ENCODE results near the gene NEO1. TPM values are rescaled to one million over a fixed set of nuclear protein-coding genes. Genes with fewer than 3 reads are reported as not detected.

Gene NEO1
- total RNA-seq, 1 experiment from 2014 or later = 7.3 TPM

DNA sequence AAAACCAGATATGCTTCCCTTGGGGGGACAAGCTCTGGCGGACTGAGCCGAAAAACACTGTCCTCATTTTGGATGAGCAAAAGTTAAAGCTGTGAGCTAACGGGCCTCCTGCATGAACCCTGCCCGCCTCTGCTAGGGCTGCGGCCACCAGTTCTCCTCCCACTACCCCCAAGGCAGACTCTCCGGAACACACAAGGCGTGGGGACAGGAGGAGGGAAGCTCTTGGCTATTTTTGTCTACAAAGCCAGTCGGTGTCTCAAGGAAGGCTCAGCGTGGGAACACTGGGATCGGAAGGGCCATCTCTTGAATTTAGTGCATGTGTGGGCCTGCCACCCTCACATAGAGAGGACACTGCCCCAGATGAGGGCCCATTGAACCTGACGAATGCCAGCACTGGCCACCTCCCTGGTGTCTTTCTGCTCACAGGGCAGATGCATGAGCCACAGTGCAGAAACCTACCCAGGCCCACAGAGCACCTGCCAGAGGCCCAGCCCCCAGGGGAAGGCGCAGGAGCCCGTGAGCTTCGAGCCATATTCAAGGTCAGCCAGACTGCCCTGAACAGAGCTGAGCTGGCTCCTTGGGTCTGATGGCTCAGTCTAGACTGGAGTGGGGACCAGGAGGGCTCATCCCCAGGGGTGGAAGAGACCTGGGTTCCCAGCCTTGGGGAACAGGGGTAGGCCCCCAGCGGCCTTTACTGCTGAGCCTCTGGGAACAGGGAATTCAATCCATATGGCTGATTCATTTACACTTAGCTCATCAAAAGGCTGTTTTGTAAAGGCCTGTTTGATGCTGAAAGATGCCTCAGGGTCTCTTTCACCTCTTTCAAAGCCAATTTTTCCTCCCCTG lies 278.2 kb downstream of the NEO1 start:
- DNase-seq (ENCODE audit: low spot score) = no peak

DNA sequence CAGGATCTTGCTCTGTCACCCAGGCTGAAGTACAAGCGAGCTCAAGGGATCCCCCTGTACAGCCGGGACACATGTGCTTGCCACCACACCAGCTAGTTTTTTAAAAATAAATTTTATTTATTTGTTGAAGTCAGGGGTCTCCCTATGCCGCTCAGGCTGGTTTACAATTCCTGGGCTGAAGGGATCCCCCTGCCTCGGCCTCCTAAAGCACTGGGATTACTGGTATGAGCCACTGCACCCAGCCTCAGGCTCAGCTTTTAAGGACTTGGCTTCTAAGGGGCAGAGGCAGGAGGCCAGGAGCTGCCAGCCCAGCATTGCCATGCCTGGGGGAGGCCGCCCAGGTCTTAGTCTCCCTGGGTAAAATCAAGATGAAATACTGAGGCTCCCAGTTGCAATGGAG lies 279.2 kb downstream of the NEO1 start:
- DNase-seq (ENCODE audit: low spot score) = no peak

DNA sequence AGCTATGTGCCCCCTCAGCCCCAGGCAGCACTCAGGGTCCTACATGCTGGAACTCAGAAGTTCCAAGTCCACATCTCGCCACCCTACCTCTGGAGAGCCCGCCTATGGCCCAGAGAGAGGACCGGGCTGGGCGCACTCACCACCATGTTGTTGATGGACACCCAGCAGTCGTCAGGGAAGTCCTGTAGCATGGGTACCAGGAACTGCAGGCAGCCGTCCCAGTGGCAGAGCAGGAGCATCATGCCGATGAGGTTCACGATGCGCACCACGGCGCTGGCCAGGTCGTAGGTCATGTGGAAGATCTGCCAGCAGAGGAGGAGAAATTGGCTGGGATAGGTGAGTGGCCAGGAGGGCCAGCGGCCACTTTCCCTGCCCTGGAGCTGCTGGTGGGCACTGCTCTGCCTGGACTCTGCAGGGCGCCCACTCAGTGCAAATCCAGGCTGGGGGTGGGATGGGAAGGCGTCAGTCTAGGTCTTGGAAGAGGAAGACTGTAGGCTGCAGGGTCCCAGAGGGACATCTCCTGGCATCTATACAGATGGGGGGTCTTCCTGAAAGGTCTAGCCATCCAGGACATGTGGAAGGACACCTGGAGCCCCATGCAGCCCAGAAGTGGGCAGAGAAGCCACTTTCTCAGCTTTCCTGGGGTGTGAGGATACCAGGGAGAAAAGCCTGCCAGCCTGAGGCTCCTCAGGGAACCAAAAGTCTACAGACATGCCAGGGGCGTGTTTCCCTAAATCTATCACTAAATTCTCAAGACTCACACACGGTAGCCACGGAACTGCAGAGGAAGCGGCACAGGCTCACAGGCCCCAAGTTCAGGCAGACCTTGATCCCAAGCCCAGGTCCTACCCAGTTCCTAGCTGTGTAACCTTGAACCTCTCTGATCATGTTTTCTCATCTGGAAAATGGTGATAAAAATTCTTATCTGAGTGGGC lies 280.0 kb downstream of the NEO1 start:
- no peak for DNase-seq (ENCODE audit: low spot score)

DNA sequence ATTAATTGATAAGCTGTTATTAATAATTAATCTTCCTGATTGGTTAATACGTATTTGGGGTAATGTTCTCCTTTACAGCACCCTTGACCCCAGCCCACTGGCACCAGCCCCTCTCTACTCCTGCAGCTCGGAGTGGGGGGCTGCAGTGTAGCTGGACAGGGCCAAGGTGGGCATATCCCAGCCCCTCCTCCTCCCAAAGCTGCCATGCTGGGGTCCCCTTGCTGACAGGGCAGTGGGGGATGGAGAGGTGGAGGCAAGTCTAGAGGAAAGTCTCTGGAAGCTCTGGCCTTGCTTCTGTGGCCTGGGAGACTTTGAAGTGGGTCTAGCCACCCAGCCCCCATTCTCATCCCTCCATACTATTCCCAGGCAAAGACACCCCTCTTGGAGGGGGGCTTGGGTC lies 280.7 kb downstream of the NEO1 start:
- DNase-seq (ENCODE audit: low spot score) = no peak

DNA sequence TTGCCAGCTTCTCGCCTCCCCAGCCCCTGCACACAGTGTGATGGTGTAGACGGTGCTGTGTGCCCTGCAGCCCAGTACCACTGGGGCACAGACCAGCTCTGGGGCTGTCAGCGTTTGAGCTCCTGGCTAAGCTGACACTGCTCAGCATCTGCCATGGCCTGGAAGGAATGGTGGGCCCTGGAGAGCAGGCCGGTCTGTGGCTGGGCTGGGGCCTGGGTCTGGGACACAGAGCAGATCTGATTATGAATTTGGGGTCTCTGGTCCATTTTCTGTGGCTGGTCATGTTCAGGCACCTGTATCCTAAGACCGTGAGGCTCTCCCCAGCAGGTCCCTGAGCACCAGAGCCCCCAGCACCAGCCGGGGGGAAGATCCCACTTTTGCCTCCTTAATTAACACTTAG lies 281.8 kb downstream of the NEO1 start:
- DNase-seq (ENCODE audit: low spot score) = no peak

DNA sequence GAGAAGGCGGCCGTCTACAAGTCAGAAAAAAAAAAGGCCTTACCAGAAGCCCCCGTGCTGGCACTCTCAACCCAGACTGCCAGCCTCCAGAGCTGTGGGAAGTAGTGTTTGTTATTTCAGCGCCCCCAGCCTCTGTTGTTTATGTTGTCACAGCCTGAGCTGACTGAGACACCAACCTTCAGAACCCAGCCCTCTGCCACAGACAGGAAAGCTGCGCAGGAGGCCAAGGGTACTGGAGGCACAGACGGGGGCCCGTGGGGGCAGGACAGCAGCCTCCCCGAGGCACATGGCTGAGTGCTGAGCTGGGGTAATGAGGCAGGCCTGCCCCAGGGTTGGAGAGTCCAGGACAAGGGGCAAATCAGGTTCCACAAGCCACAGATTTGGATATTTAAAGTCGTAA lies 282.8 kb downstream of the NEO1 start:
- DNase-seq (ENCODE audit: low spot score) = no peak

DNA sequence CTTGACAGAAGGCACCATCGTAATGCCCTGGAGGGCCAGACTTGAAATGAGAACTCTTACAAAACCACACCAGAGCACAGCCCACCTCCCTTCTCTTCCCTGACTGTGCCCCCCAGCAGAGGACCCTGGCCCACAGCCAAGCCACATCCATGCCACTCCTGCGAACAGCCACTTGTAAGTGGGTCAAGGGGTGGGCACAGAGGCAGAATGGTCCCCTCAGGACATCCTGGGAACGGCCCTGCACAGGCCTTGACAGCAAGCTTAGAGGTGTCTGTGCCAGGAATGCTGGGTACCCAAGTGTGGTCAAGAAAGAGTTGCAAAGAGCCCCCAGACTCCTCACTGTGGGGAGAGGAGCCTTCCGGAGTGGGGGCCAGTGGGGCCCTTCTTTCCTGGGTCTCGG lies 283.2 kb downstream of the NEO1 start:
- no peak for DNase-seq (ENCODE audit: low spot score)

GRCh38 chr15:73336756-73337155 lies 284.5 kb downstream of the NEO1 start:
- DNase-seq (ENCODE audit: low spot score) = no peak

- DNase-seq (ENCODE audit: low spot score) = no peak
Measured at GRCh38 chr15:73337187-73337586, 284.9 kb downstream of the NEO1 start.

DNA sequence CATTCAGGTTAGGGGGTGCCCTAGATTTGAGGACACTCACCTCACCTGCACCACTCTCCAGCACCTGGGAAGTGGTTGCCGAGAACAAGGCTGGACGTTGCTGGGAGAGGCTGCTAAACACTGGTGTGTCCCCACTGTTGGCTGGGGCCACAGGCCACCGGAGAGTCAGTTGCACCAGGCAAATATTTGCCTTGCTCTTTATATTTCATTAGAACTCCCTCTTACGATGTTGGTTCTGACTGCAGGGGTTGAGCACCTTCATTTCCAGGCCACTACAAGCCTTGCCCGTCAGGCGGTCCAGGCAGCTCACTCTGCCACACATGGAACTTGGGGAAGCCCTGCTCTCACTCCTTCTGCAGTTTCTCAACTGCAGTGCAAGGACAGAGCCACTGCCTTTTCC lies 285.8 kb downstream of the NEO1 start:
- no peak for DNase-seq (ENCODE audit: low spot score)

- DNase-seq (ENCODE audit: low spot score) = no peak
Measured at GRCh38 chr15:73338606-73339374, 286.5 kb downstream of the NEO1 start.

DNA sequence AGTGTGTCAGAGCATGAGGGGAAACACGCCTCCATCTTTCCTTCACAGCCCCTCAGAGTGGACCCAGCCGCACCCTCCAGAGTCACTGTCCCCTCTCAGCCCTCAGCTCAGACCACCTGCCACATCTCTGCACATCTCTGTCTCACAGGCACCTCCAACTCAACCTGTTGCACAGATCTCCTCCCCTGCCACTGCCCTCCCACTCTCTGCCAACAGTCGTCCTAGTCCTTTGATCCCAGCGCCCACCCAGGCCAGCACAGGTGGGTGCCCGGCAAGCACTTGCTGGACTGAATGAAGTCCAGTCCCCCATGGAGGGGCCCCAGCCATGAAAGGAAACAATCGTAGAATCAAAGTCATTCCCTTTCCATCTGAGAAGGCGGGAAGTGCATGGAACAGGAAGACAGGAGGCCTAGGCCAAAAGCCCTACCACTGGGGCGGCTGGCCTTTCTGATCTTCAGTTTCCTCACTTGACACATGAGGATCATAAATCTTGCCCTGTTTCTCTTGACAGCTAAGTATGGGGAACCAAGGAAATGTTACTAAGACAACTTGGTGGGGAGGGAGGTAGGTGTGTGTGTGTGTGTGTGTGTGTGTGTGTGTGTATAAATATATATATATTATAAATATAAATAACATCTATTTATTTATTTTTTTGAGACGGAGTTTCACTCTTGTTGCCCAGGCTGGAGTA lies 288.4 kb downstream of the NEO1 start:
- no peak for DNase-seq (ENCODE audit: low spot score)

GRCh38 chr15:73341886-73342600 lies 289.8 kb downstream of the NEO1 start:
- DNase-seq (ENCODE audit: low spot score) = no peak

GRCh38 chr15:73344056-73344455 lies 291.8 kb downstream of the NEO1 start:
- peak; percentile 22 for DNase-seq (ENCODE audit: low spot score)

DNA sequence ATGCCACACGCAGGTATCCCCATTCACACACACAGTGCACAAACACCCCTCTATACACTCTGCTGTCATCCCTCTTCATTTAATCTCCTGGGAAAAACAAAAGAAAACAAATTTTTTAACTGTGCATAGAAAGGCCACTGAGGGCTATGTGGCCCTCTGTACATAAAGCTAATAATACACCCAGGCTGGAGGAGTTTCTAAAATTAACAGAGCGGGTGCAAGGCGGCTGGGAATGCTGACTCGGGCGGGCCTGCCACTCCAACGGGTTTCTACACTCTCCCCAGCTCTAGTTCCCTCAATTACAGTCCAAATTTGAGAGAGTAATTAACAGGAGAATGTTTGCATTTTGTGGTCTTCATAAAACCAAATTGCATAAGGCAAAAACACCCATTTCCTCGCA lies 293.4 kb downstream of the NEO1 start:
- DNase-seq (ENCODE audit: low spot score) = no peak

GRCh38 chr15:73346735-73347312 lies 294.6 kb downstream of the NEO1 start:
- peak; percentile 54 for DNase-seq (ENCODE audit: low spot score)

- no peak for DNase-seq (ENCODE audit: low spot score)
Measured at GRCh38 chr15:73349191-73349590, 296.9 kb downstream of the NEO1 start.

- DNase-seq (ENCODE audit: low spot score) = no peak
Measured at GRCh38 chr15:73352082-73352481, 299.8 kb downstream of the NEO1 start.

DNA sequence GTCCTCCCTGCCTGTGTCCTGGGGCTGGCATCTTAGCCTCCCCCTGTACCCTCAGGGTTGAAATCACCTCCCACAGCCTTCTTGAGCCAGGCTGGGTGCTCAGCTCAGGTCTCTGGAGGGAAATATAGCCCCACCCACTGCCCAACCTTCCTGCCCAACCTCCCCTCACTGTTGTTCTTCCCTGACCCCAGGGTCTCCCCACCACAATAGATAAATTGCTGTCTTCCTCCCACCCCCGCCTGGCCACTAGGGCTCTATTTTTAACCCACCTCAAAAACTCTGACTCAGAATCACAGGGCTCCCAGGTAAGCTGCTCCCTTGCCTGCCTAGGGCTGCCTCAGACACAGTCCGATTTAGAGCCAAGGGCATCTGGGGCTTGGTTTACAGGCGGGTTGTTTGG lies 301.5 kb downstream of the NEO1 start:
- no peak for DNase-seq (ENCODE audit: low spot score)

GRCh38 chr15:73354241-73354640 lies 302.0 kb downstream of the NEO1 start:
- no peak for DNase-seq (ENCODE audit: low spot score)
